ENCODE measurements around the gene B9D1. TPM values are rescaled to one million over a fixed set of nuclear protein-coding genes. Genes with fewer than 3 reads are reported as not detected.

B9D1 gene
- total and polyA plus RNA-seq, 2 experiments from 2014 or later: 35.2 to 63.5 TPM

DNA sequence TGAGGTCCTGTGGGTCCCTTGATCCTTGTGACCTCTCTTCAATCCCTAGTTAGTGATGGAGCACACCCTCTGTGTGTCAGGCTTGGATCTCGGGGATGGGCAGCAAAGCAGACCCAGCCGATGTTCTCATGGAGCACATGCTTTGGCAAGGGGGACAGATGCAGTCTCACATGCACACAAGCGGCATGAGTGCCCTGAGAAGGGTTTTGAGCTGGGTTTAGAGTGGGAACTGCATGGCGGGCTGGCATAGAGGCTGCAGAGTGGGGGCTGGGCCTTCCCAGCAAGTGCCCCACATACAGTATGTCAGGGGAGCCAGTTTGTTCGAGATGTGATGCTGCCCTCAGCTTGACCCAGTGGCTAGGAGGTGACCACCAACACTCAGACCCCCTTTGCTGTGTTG lies 41.6 kb downstream of the B9D1 start:
- H3K9me2 ChIP-seq (ENCODE audit: insufficient read depth): no peaks in the 10 kb centered on the region
- H3K27ac ChIP-seq (ENCODE audit: low read depth): no peak overlapping the region
- no peak for DNase-seq (ENCODE audit: low spot score)
- H3F3A ChIP-seq (replicated peaks; ENCODE audit: low read depth): 0 out of 2 replicates have a peak, but pooled peaks cover 2% of the 10 kb centered on the region
- H3K27me3 Mint-ChIP-seq (ENCODE audit: insufficient read depth, low read depth, poor library complexity): peaks cover 10% of the 10 kb centered on the region
- peaks cover 38% of the 10 kb centered on the region for H3K36me3 Mint-ChIP-seq (ENCODE audit: low read depth)
- H3K4me3 Mint-ChIP-seq: no peak overlapping the region
- no peaks in the 10 kb centered on the region for H3K27me3 ChIP-seq (ENCODE audit: insufficient read depth)
- peaks cover 18% of the 10 kb centered on the region for H3K4me1 ChIP-seq (ENCODE audit: insufficient read depth)
- peaks cover 35% of the 10 kb centered on the region for H3K4me1 Mint-ChIP-seq
- ATAC-seq: no peak
- H3K79me2 ChIP-seq (replicated peaks; ENCODE audit: insufficient read depth): no peaks in the 10 kb centered on the region
- peaks cover 5% of the 10 kb centered on the region; the same call in 1 of the 2 replicates for H3K36me3 ChIP-seq (ENCODE audit: insufficient read depth)
- H3K27ac Mint-ChIP-seq: no peak overlapping the region
- H3K4me3 ChIP-seq: no peak overlapping the region
- no peak overlapping the region for H2AFZ ChIP-seq
- peaks cover 15% of the 10 kb centered on the region for H3K9me3 Mint-ChIP-seq
- no peaks in the 10 kb centered on the region; the same call in none of the 2 replicates for H4K20me1 ChIP-seq (replicated peaks; ENCODE audit: insufficient read depth)
- no peak overlapping the region for H3K4me2 ChIP-seq
- TF ChIP-seq JUNB (IDR thresholded peaks at IDR 0.05; ENCODE audit: unreplicated experiment): no peak
- no peak for TF ChIP-seq ZNF114 (CRISPR knock-in tag; IDR thresholded peaks at IDR 0.05)
- TF ChIP-seq EZH2phosphoT487 (IDR thresholded peaks at IDR 0.05; ENCODE audit: unreplicated experiment): no peak
- TF ChIP-seq, protein P1, sequence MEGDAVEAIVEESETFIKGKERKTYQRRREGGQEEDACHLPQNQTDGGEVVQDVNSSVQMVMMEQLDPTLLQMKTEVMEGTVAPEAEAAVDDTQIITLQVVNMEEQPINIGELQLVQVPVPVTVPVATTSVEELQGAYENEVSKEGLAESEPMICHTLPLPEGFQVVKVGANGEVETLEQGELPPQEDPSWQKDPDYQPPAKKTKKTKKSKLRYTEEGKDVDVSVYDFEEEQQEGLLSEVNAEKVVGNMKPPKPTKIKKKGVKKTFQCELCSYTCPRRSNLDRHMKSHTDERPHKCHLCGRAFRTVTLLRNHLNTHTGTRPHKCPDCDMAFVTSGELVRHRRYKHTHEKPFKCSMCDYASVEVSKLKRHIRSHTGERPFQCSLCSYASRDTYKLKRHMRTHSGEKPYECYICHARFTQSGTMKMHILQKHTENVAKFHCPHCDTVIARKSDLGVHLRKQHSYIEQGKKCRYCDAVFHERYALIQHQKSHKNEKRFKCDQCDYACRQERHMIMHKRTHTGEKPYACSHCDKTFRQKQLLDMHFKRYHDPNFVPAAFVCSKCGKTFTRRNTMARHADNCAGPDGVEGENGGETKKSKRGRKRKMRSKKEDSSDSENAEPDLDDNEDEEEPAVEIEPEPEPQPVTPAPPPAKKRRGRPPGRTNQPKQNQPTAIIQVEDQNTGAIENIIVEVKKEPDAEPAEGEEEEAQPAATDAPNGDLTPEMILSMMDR (conservative IDR thresholded peaks at IDR 0.05; ENCODE audit: low read depth in 2 of 2): no peak
- TF ChIP-seq CREB1 (CRISPR knock-in tag; IDR thresholded peaks at IDR 0.05; ENCODE audit: low read depth): no peak
- TF ChIP-seq, protein P2, sequence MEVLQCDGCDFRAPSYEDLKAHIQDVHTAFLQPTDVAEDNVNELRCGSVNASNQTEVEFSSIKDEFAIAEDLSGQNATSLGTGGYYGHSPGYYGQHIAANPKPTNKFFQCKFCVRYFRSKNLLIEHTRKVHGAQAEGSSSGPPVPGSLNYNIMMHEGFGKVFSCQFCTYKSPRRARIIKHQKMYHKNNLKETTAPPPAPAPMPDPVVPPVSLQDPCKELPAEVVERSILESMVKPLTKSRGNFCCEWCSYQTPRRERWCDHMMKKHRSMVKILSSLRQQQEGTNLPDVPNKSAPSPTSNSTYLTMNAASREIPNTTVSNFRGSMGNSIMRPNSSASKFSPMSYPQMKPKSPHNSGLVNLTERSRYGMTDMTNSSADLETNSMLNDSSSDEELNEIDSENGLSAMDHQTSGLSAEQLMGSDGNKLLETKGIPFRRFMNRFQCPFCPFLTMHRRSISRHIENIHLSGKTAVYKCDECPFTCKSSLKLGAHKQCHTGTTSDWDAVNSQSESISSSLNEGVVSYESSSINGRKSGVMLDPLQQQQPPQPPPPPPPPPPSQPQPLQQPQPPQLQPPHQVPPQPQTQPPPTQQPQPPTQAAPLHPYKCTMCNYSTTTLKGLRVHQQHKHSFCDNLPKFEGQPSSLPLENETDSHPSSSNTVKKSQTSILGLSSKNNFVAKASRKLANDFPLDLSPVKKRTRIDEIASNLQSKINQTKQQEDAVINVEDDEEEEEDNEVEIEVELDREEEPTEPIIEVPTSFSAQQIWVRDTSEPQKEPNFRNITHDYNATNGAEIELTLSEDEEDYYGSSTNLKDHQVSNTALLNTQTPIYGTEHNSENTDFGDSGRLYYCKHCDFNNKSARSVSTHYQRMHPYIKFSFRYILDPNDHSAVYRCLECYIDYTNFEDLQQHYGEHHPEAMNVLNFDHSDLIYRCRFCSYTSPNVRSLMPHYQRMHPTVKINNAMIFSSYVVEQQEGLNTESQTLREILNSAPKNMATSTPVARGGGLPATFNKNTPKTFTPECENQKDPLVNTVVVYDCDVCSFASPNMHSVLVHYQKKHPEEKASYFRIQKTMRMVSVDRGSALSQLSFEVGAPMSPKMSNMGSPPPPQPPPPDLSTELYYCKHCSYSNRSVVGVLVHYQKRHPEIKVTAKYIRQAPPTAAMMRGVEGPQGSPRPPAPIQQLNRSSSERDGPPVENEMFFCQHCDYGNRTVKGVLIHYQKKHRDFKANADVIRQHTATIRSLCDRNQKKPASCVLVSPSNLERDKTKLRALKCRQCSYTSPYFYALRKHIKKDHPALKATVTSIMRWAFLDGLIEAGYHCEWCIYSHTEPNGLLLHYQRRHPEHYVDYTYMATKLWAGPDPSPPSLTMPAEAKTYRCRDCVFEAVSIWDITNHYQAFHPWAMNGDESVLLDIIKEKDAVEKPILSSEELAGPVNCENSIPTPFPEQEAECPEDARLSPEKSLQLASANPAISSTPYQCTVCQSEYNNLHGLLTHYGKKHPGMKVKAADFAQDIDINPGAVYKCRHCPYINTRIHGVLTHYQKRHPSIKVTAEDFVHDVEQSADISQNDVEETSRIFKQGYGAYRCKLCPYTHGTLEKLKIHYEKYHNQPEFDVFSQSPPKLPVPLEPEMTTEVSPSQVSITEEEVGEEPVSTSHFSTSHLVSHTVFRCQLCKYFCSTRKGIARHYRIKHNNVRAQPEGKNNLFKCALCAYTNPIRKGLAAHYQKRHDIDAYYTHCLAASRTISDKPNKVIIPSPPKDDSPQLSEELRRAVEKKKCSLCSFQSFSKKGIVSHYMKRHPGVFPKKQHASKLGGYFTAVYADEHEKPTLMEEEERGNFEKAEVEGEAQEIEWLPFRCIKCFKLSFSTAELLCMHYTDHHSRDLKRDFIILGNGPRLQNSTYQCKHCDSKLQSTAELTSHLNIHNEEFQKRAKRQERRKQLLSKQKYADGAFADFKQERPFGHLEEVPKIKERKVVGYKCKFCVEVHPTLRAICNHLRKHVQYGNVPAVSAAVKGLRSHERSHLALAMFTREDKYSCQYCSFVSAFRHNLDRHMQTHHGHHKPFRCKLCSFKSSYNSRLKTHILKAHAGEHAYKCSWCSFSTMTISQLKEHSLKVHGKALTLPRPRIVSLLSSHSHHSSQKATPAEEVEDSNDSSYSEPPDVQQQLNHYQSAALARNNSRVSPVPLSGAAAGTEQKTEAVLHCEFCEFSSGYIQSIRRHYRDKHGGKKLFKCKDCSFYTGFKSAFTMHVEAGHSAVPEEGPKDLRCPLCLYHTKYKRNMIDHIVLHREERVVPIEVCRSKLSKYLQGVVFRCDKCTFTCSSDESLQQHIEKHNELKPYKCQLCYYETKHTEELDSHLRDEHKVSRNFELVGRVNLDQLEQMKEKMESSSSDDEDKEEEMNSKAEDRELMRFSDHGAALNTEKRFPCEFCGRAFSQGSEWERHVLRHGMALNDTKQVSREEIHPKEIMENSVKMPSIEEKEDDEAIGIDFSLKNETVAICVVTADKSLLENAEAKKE (CRISPR knock-in tag; IDR thresholded peaks at IDR 0.05): no peak
- no peak for TF ChIP-seq POLR2AphosphoS5 (IDR thresholded peaks at IDR 0.05; ENCODE audit: low read depth)
- TF ChIP-seq, protein P3, sequence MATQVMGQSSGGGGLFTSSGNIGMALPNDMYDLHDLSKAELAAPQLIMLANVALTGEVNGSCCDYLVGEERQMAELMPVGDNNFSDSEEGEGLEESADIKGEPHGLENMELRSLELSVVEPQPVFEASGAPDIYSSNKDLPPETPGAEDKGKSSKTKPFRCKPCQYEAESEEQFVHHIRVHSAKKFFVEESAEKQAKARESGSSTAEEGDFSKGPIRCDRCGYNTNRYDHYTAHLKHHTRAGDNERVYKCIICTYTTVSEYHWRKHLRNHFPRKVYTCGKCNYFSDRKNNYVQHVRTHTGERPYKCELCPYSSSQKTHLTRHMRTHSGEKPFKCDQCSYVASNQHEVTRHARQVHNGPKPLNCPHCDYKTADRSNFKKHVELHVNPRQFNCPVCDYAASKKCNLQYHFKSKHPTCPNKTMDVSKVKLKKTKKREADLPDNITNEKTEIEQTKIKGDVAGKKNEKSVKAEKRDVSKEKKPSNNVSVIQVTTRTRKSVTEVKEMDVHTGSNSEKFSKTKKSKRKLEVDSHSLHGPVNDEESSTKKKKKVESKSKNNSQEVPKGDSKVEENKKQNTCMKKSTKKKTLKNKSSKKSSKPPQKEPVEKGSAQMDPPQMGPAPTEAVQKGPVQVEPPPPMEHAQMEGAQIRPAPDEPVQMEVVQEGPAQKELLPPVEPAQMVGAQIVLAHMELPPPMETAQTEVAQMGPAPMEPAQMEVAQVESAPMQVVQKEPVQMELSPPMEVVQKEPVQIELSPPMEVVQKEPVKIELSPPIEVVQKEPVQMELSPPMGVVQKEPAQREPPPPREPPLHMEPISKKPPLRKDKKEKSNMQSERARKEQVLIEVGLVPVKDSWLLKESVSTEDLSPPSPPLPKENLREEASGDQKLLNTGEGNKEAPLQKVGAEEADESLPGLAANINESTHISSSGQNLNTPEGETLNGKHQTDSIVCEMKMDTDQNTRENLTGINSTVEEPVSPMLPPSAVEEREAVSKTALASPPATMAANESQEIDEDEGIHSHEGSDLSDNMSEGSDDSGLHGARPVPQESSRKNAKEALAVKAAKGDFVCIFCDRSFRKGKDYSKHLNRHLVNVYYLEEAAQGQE (IDR thresholded peaks at IDR 0.05; ENCODE audit: unreplicated experiment): no peak
- no peak for TF ChIP-seq STAT1 (IDR thresholded peaks at IDR 0.05; ENCODE audit: unreplicated experiment)
- no peak for TF ChIP-seq NANOG (IDR thresholded peaks at IDR 0.05; ENCODE audit: borderline replicate concordance)
